Prostate gland (tissue), 2 donors: ENCODE measurements around the gene ALS2CL. TPM values are rescaled to one million over a fixed set of nuclear protein-coding genes. Genes with fewer than 3 reads are reported as not detected.

Source experiments
- DNase-seq: peaks from one replicate; pipeline ENCODE4 v3.0.0-alpha.2; 2019; ENCODE audit warnings: low spot score
- H3K27ac ChIP-seq, 2 donors: fragments of 200-600 bp; sonication (generic); 2 replicates each; pipeline ENCODE4 v1.5.1; 2017 to 2019
- H3K27me3 ChIP-seq: fragments of 200-600 bp; sonication (generic); replicated peaks from 2 replicates; pipeline ENCODE4 v1.5.1; 2019; ENCODE audit not compliant: insufficient read depth
- H3K36me3 ChIP-seq, 2 donors: fragments of 200-600 bp; sonication (generic); 1 replicate in 1 of 2; 2 replicates in 1 of 2; pipeline versions ENCODE4 v1.5.1 to v1.8.1; 2017 to 2019
- H3K4me1 ChIP-seq: fragments of 200-600 bp; sonication (generic); replicated peaks from 2 replicates; pipeline ENCODE4 v1.5.1; 2019
- H3K4me3 ChIP-seq, 2 donors: fragments of 200-600 bp; sonication (generic); 2 replicates each; pipeline ENCODE4 v1.5.1; 2017 to 2019
- H3K9me3 ChIP-seq: fragments of 200-600 bp; sonication (generic); 2 replicates; pipeline ENCODE4 v1.5.1; 2017
- POLR2A ChIP-seq: fragments of 450-650 bp; IDR thresholded peaks from one replicate; pipeline ENCODE4 v1.6.1; 2016; ENCODE audit warnings: antibody characterized with exemption, mild to moderate bottlenecking
- POLR2AphosphoS5 ChIP-seq: sonication (generic); formaldehyde crosslinking; IDR thresholded peaks from one replicate; pipeline ENCODE4 v1.6.1; 2017; ENCODE audit warnings: antibody characterized with exemption
- WGBS: methylation state at CpG from one replicate; pipeline ENCODE4 v1.1.5; 2018; 5-methylcytosine and 5-hydroxymethylcytosine counted together
- intact Hi-C: fragments of 100-400 bp; cut with DNase I; formaldehyde crosslinking; loops from one replicate; pipeline ENCODE4 v1.14.2; 2022
- total RNA-seq, 2 donors: library from RNA; depleted of rRNA; stranded (reverse); fragments of >200 nt; gene quantifications; one replicate each; pipeline ENCODE4 v1.1.0, GENCODE V29; 2016
- TF ChIP-seq, protein P1 (sequence below), 4 experiments: fragments of 200-600 bp in 2 of 4; fragments of 450-650 bp in 2 of 4; sonication (generic) in 2 of 4; IDR thresholded peaks; 1 replicate in 3 of 4; 2 replicates in 1 of 4; pipeline ENCODE4 v1.5.1; 2016 to 2019; ENCODE audit warnings: antibody characterized with exemption in 4 of 4, mild to moderate bottlenecking in 2 of 4, moderate library complexity in 2 of 4

Gene ALS2CL
- total RNA-seq, 2 donors from 2014 or later: 8.1 to 18.9 TPM

DNA sequence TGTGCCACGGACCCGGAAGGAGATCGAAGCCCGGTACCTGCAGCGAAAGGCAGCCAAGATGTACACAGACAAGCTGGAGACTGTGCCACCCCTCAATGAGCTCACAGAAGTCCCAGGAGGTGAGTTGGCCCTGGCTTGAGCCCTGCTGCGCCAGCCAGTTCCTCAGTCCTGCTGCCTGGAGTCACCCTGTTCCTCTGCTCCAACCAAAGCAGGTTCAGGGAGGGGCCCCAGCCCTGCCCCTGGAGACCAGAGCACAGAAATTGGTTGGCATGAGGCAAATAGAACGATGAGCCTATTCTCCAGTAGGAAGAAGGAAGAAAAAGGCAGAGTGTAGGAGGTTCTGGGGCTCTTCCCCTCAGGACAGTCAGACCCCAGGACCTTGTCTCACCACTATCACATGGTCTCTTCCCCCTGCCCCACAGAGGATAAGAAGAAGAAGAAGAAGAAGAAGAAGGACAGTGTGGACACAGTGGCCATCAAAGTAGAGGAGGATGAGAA lies 15.7 kb upstream of the ALS2CL start:
- Histone ChIP-seq H3K4me1 (no peaks in the 10 kb centered on the region), H3K9me3 (no peaks in the 10 kb centered on the region), H3K4me3 (no peak overlapping the region), H3K27me3 (no peaks in the 10 kb centered on the region), H3K27ac (no peak overlapping the region), H3K36me3 (no peaks in the 10 kb centered on the region)
- intact Hi-C loops: loop anchor here (10.0 kb wide), 3 partner anchors 156 to 616 kb away; partner anchors contain the start of gene MYL3
- WGBS: 93% methylated on average over 7 of the region's 7 CpGs
- DNase-seq: no peak
- TF ChIP-seq POLR2A (no peak), POLR2AphosphoS5 (no peak)
- TF ChIP-seq, protein P1, sequence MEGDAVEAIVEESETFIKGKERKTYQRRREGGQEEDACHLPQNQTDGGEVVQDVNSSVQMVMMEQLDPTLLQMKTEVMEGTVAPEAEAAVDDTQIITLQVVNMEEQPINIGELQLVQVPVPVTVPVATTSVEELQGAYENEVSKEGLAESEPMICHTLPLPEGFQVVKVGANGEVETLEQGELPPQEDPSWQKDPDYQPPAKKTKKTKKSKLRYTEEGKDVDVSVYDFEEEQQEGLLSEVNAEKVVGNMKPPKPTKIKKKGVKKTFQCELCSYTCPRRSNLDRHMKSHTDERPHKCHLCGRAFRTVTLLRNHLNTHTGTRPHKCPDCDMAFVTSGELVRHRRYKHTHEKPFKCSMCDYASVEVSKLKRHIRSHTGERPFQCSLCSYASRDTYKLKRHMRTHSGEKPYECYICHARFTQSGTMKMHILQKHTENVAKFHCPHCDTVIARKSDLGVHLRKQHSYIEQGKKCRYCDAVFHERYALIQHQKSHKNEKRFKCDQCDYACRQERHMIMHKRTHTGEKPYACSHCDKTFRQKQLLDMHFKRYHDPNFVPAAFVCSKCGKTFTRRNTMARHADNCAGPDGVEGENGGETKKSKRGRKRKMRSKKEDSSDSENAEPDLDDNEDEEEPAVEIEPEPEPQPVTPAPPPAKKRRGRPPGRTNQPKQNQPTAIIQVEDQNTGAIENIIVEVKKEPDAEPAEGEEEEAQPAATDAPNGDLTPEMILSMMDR (IDR thresholded peaks at IDR 0.05): no peak

DNA sequence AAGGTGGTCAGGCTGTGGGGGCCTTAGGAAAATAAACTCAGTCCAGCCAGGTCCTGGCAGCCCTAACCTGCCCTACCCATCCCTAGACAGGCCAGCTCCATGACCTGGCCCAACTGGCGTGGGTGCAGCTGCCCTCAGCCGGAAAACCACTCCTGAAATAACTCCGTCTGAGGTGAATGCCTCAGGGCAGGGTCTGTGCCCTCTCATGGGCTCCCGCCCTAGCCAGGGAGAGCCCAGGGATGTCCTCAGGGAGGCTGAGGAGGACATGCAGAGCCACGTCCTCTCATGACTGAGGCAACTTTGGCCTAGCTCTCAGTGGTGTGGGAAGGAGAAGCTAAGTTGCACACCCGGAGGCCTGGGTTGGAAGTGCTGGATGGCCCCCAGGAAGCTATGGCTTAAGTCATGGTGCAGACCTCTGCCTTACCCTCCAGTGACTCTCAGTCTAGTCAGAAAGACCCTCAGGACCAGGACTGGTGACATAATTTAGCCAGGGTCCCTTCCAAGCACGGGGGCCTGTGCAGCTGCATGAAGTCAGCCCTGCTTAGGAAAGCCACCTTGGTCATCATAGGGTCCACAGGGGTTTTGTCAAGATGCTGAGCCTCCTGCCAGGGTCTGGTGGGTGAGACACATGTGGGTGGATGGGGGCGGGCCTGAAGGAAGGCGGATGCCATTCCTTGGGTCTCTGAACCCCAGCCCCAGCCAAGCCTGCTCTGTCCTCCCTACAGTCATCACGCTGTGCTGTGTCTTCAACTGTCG lies 15.1 kb upstream of the ALS2CL start:
- WGBS: 82% methylated on average over 9 of the region's 11 CpGs
- H3K27me3 ChIP-seq: no peaks in the 10 kb centered on the region
- TF ChIP-seq, protein P1 (IDR thresholded peaks at IDR 0.05): no peak
- TF ChIP-seq POLR2A (no peak), POLR2AphosphoS5 (no peak)
- no peaks in the 10 kb centered on the region for H3K9me3 ChIP-seq
- H3K36me3 ChIP-seq: no peaks in the 10 kb centered on the region
- no peak overlapping the region for H3K4me3 ChIP-seq
- H3K27ac ChIP-seq: no peak overlapping the region
- no peak for DNase-seq
- H3K4me1 ChIP-seq: no peaks in the 10 kb centered on the region
- intact Hi-C loops: loop anchor here (10.0 kb wide), 3 partner anchors 156 to 616 kb away; partner anchors contain the start of gene MYL3

DNA sequence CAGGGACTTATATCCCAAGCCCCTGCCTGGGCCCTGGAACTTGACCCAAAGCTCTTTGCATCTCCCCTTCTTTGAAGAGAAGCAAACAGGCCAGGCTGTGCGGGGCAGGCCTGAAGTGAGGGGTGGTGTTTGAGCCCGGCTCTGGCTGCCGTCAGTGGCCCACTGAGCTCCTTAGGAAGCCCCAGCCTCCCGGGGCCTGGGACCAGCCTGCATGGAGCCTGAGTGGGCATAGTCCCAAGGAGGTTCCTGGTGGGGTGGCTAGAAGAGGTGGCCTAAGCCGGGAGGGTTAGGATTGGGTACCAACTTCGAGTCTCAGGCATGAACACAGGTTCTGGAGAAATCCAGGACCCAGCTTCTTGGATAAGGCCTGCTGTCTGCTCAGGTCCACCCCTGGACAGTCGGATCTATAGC lies 14.1 kb upstream of the ALS2CL start:
- no peak overlapping the region for H3K27ac ChIP-seq
- no peaks in the 10 kb centered on the region for H3K9me3 ChIP-seq
- no peaks in the 10 kb centered on the region for H3K36me3 ChIP-seq
- intact Hi-C loops: loop anchor here (10.0 kb wide), 3 partner anchors 157 to 617 kb away; partner anchors contain the start of gene MYL3
- no peak for DNase-seq
- WGBS: 87% methylated on average over 7 of the region's 7 CpGs
- H3K27me3 ChIP-seq: no peaks in the 10 kb centered on the region
- no peak overlapping the region for H3K4me3 ChIP-seq
- no peaks in the 10 kb centered on the region for H3K4me1 ChIP-seq
- TF ChIP-seq, protein P1 (IDR thresholded peaks at IDR 0.05): no peak
- TF ChIP-seq POLR2A (no peak), POLR2AphosphoS5 (no peak)

DNA sequence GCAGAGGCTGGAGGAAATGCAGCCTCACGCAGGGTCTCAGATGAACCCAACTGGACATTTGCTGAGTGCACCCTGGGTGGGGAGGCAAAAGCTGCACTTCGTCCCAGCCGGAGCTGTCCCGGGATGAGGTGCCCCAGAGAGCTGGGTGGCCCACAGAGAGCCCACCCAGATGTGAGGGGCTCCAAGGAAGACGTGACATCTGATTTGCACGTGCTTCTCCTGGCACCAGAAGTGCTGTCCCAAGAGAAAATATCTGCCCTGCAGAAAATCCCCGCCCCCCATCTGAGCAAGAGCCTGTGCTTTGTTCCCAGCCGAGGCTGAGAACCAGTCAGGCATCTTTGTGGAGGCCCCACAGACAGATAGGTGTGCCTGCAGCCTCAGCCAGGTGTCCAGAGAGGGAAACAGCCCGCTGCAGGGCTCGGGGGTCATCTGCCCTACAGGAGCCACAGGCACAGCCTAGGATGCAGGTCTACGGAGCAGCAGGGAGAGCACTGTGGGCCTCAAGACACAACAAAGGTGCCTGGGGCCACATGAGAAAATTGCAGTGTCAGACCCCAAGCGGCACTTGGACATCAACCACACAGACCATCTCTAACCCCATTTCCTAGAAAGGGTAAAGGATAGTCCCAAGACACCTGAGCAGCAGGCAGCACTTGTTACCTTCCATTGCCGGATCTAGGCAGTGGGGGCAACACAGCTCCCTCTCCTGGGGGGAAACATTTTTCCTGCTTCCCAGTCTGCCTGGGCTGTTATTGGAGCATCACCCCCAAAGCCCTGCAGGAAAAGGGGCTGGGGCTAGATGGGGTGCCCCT lies 13.5 kb upstream of the ALS2CL start:
- H3K27ac ChIP-seq: no peak overlapping the region
- H3K4me1 ChIP-seq: no peaks in the 10 kb centered on the region
- H3K27me3 ChIP-seq: peaks cover 2% of the 10 kb centered on the region
- no peaks in the 10 kb centered on the region for H3K9me3 ChIP-seq
- no peak overlapping the region for H3K4me3 ChIP-seq
- intact Hi-C loops: loop anchor here (10.0 kb wide), 3 partner anchors 158 to 618 kb away; partner anchors contain the start of gene MYL3
- DNase-seq: no peak
- TF ChIP-seq POLR2AphosphoS5: no peak
- no peak for TF ChIP-seq POLR2A
- TF ChIP-seq, protein P1 (IDR thresholded peaks at IDR 0.05): no peak
- H3K36me3 ChIP-seq: no peaks in the 10 kb centered on the region
- WGBS: 61% methylated on average over 13 of the region's 13 CpGs
